GM12878 (cell line): ENCODE measurements around the gene NID1. TPM values are rescaled to one million over a fixed set of nuclear protein-coding genes. Genes with fewer than 3 reads are reported as not detected.
A peak's percentile ranks its signal among the peaks of the same experiment; 100 is the strongest.

Source experiments
- BACH1 ChIP-seq: fragments of 450-650 bp; IDR thresholded peaks from 2 replicates; pipeline ENCODE4 v1.6.1; 2017; ENCODE audit warnings: mild to moderate bottlenecking, borderline replicate concordance
- CREM ChIP-seq: IDR thresholded peaks from 2 replicates; pipeline ENCODE4 v1.6.1; 2014; ENCODE audit warnings: antibody characterized with exemption, low read depth
- DPF2 ChIP-seq: fragments of 450-650 bp; IDR thresholded peaks from 2 replicates; pipeline ENCODE4 v1.6.1; 2017; ENCODE audit warnings: mild to moderate bottlenecking
- EGR1 ChIP-seq, 2 experiments: IDR thresholded peaks; 1 replicate in 1 of 2; 2 replicates in 1 of 2; pipeline ENCODE4 v1.6.1; 2011 to 2012; ENCODE audit warnings: low read depth in 2 of 2, low read length in 2 of 2, borderline replicate concordance in 1 of 2, mild to moderate bottlenecking in 1 of 2, moderate library complexity in 1 of 2
- EP300 ChIP-seq, 2 experiments: fragments of 150-350 bp in 1 of 2; IDR thresholded peaks; 2 replicates each; pipeline ENCODE4 v1.6.1; 2011 to 2012; ENCODE audit warnings: low read depth in 2 of 2, low read length in 2 of 2, borderline replicate concordance in 1 of 2, improper control_type of control experiment in 1 of 2, inconsistent platforms in 1 of 2; ENCODE audit not compliant: control insufficient read depth in 1 of 2
- ETV6 ChIP-seq, 2 experiments: fragments of 450-650 bp in 1 of 2; IDR thresholded peaks in 1 of 2; conservative IDR thresholded peaks in 1 of 2; 2 replicates each; pipeline ENCODE4 v1.6.1; 2014; ENCODE audit warnings: antibody characterized with exemption in 1 of 2, borderline replicate concordance in 1 of 2, low read depth in 1 of 2, mild to moderate bottlenecking in 1 of 2, moderate library complexity in 1 of 2
- HDAC2 ChIP-seq: fragments of 200-600 bp; sonication (generic); IDR thresholded peaks from 2 replicates; pipeline ENCODE4 v1.6.1; 2017
- IRF3 ChIP-seq: fragments of 450-650 bp; IDR thresholded peaks from 2 replicates; pipeline ENCODE4 v1.6.1; 2014; ENCODE audit warnings: mild to moderate bottlenecking
- KDM1A ChIP-seq: fragments of 200-600 bp; sonication (generic); IDR thresholded peaks from 2 replicates; pipeline ENCODE4 v1.6.1; 2016; ENCODE audit warnings: borderline replicate concordance
- KLF5 ChIP-seq: fragments of 450-650 bp; IDR thresholded peaks from 2 replicates; pipeline ENCODE4 v1.6.1; 2014; ENCODE audit warnings: mild to moderate bottlenecking; ENCODE audit not compliant: partially characterized antibody
- MLLT1 ChIP-seq: fragments of 450-650 bp; IDR thresholded peaks from 2 replicates; pipeline ENCODE4 v1.6.1; 2016; ENCODE audit warnings: mild to moderate bottlenecking
- NR2C2 ChIP-seq: IDR thresholded peaks from 2 replicates; pipeline ENCODE4 v1.6.1; 2011; ENCODE audit warnings: borderline replicate concordance, low read depth; ENCODE audit not compliant: control insufficient read depth, insufficient read length
- NR2F1 ChIP-seq: fragments of 450-650 bp; conservative IDR thresholded peaks from 2 replicates; pipeline ENCODE4 v1.6.1; 2017; ENCODE audit warnings: mild to moderate bottlenecking
- PAX5 ChIP-seq: IDR thresholded peaks from 2 replicates; pipeline ENCODE4 v1.6.1; 2011; ENCODE audit warnings: low read depth, low read length, borderline replicate concordance
- POLR2AphosphoS5 ChIP-seq: IDR thresholded peaks from 2 replicates; pipeline ENCODE4 v1.6.1; 2011; ENCODE audit warnings: mild to moderate bottlenecking, low read length, inconsistent platforms
- TAF1 ChIP-seq: IDR thresholded peaks from 2 replicates; pipeline ENCODE4 v1.6.1; 2011; ENCODE audit warnings: mild to moderate bottlenecking, low read depth, low read length, borderline replicate concordance
- TARDBP ChIP-seq: IDR thresholded peaks from 2 replicates; pipeline ENCODE4 v1.6.1; 2016; ENCODE audit warnings: borderline replicate concordance
- TCF12 ChIP-seq: IDR thresholded peaks from 2 replicates; pipeline ENCODE4 v1.6.1; 2011; ENCODE audit warnings: low read depth, mild to moderate bottlenecking, low read length
- YY1 ChIP-seq: IDR thresholded peaks from 2 replicates; pipeline ENCODE4 v1.6.1; 2011; ENCODE audit warnings: low read depth, mild to moderate bottlenecking, low read length
- ZBED1 ChIP-seq: IDR thresholded peaks from 2 replicates; pipeline ENCODE4 v1.6.1; 2016; ENCODE audit warnings: borderline replicate concordance
- ZNF207 ChIP-seq: fragments of 450-650 bp; IDR thresholded peaks from 2 replicates; pipeline ENCODE4 v1.6.1; 2014; ENCODE audit warnings: antibody characterized with exemption, mild to moderate bottlenecking, borderline replicate concordance
- ZSCAN29 ChIP-seq: fragments of 450-650 bp; IDR thresholded peaks from 2 replicates; pipeline ENCODE4 v1.6.1; 2017; ENCODE audit warnings: mild to moderate bottlenecking, moderate library complexity
- ZZZ3 ChIP-seq: IDR thresholded peaks from 2 replicates; pipeline ENCODE4 v1.6.1; 2011; ENCODE audit warnings: low read depth; ENCODE audit not compliant: control insufficient read depth, insufficient read length
- polyA plus RNA-seq, 11 experiments: library from polyadenylated mRNA; depleted of rRNA in 4 of 11; unstranded in 6 of 11; stranded (reverse) in 5 of 11; fragments of >200 nt; fragmentation: Nextera tagmentation in 4 of 11; fragmentation: Illumina TruSeq in 1 of 11; extraction: Ambion mirVana in 4 of 11; extraction: Trizol in 1 of 11; gene quantifications; 1 replicate in 1 of 11; 2 replicates in 10 of 11; pipeline versions ENCODE4 v1.2.1 to v1.2.3, GENCODE V29; 2011 to 2016; ENCODE audit warnings: inconsistent platforms in 2 of 11, missing spikeins in 2 of 11, low read depth in 1 of 11
- total RNA-seq, 4 experiments: library from RNA; depleted of rRNA in 3 of 4; stranded (reverse); fragments of >200 nt in 3 of 4; fragmentation: Illumina TruSeq in 1 of 4; extraction: Trizol in 1 of 4; gene quantifications; 2 replicates each; pipeline versions ENCODE4 v1.2.1 to v1.2.3, GENCODE V29; 2013 to 2021
- TF ChIP-seq, protein P1 (sequence below): fragments of 450-650 bp; formaldehyde crosslinking; IDR thresholded peaks from 2 replicates; pipeline ENCODE4 v1.4.0; 2020; ENCODE audit warnings: mild to moderate bottlenecking, moderate library complexity

The NID1 gene
- total and polyA plus RNA-seq, 10 of the 15 experiments (the other 5 are each of a cell fraction or from before 2014, with no cell fraction given) = 4.2 to 25.7 (median 11.3) TPM

- TF ChIP-seq, protein P1, sequence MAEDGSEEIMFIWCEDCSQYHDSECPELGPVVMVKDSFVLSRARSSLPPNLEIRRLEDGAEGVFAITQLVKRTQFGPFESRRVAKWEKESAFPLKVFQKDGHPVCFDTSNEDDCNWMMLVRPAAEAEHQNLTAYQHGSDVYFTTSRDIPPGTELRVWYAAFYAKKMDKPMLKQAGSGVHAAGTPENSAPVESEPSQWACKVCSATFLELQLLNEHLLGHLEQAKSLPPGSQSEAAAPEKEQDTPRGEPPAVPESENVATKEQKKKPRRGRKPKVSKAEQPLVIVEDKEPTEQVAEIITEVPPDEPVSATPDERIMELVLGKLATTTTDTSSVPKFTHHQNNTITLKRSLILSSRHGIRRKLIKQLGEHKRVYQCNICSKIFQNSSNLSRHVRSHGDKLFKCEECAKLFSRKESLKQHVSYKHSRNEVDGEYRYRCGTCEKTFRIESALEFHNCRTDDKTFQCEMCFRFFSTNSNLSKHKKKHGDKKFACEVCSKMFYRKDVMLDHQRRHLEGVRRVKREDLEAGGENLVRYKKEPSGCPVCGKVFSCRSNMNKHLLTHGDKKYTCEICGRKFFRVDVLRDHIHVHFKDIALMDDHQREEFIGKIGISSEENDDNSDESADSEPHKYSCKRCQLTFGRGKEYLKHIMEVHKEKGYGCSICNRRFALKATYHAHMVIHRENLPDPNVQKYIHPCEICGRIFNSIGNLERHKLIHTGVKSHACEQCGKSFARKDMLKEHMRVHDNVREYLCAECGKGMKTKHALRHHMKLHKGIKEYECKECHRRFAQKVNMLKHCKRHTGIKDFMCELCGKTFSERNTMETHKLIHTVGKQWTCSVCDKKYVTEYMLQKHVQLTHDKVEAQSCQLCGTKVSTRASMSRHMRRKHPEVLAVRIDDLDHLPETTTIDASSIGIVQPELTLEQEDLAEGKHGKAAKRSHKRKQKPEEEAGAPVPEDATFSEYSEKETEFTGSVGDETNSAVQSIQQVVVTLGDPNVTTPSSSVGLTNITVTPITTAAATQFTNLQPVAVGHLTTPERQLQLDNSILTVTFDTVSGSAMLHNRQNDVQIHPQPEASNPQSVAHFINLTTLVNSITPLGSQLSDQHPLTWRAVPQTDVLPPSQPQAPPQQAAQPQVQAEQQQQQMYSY (CRISPR knock-in tag) = no peak
- TF ChIP-seq ZNF207 = no peak
- no peak for TF ChIP-seq ETV6 (conservative IDR thresholded peaks at IDR 0.05 in 1 of 2, IDR thresholded peaks at IDR 0.05 in 1 of 2; ENCODE audit: borderline replicate concordance in 1 of 2, low read depth in 1 of 2)
- no peak for TF ChIP-seq ZBED1
- TF ChIP-seq YY1 = peak; percentile 76
- no peak for TF ChIP-seq KLF5
- no peak for TF ChIP-seq NR2F1
- TF ChIP-seq TCF12 = no peak
- peak; percentile 51; the same call in 1 of the 2 replicates for TF ChIP-seq TAF1
- no peak for TF ChIP-seq PAX5
- TF ChIP-seq EP300 (IDR thresholded peaks at IDR 0.05; ENCODE audit: borderline replicate concordance in 1 of 2, control insufficient read depth in 1 of 2, low read depth in 2 of 2, low read length in 2 of 2) = no peak
- no peak for TF ChIP-seq DPF2
- peak; percentile 45; the same call in 1 of the 2 replicates for TF ChIP-seq MLLT1
- no peak for TF ChIP-seq KDM1A
- TF ChIP-seq ZZZ3 = no peak
- TF ChIP-seq ZSCAN29 = no peak
- TF ChIP-seq HDAC2 = no peak
- no peak for TF ChIP-seq BACH1
- TF ChIP-seq NR2C2 = no peak
- TF ChIP-seq TARDBP = no peak
- no peak for TF ChIP-seq EGR1 (IDR thresholded peaks at IDR 0.05; ENCODE audit: borderline replicate concordance in 1 of 2, low read depth in 2 of 2, low read length in 2 of 2)
- TF ChIP-seq CREM = no peak
- TF ChIP-seq IRF3 = no peak
- peak; percentile 79 for TF ChIP-seq POLR2AphosphoS5
Observed at GRCh38 chr1:235971571-235972310, 93.1 kb downstream of the NID1 start (continued).
